Fibroblast of skin of scalp (primary cell): ENCODE data around the gene CACHD1.

Source experiments
- DNase-seq: peaks from one replicate; pipeline ENCODE4 v3.0.0-alpha.2; 2013

CACHD1 gene

GRCh38 chr1:64523413-64524337, 53.7 kb downstream of the CACHD1 start:
- no peak for DNase-seq

- DNase-seq = no peak
These were observed 54.7 kb downstream of the CACHD1 start for GRCh38 chr1:64524614-64525013.

DNA sequence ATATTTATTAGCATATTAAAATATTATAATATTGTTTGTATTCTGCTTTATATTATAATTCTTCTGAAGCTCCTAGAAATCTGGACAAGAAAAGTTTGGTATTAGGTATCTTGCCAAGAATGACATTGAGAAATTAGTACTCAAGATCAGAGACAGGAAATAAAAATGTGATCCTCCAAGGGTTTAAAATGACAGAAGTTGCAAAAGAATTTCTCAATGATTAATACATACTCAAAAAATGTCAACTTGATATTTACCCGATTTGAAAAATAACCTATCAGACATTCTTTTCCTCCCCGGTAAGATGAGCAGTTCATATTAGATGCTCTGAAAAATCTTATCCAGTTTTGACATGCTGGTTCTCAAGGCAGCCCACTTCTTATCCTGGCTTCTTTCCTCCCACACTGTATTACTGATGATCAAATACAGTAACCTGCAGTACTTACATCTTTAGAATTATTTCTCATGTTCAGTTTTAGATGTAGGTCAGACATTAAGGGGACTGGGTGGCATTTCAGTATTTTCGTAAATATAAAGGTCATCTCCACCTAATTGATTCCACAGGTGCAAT, 55.3 kb downstream of the CACHD1 start:
- DNase-seq = peak; percentile 36

DNA sequence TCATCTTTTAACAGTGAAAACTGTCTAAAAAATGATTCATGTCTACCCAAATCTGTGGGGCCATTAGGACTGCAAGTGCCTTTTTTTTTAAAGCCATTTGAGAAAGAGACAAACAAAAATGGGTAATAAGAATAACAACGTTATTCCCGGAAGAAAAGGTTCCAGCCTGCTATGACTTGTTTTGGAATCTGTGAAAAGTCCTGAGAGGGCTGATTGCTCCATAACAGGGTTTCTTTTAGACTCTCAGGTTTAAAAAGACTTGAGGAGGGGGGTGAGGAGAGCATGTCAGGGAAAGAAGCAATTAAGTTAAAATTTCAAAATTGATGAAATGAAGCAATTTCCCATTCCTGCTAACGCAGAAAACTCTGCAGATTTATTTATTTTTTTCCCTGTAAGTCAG, 56.4 kb downstream of the CACHD1 start:
- no peak for DNase-seq

DNA sequence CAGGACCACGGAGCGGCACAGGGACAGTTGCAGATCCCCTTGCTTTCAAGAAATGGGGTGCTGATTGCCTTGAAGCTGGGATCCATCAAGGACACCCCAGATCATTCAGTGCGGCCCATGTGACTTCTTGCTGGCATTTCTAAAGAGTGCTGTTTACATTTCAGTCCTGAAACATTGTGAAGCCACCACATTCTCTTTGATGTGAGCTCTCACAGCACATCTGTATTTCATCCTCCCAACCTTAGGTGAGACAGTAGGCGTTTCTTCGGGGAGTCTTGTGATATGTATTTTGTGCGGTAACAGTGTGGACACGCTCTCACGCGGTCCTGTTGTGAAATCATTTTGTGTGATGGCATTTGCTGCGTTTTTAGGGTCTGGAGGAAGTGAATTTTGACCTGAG, 57.2 kb downstream of the CACHD1 start:
- no peak for DNase-seq

GRCh38 chr1:64527786-64528185, 57.9 kb downstream of the CACHD1 start:
- DNase-seq = no peak

- peak; percentile 63 for DNase-seq
These were observed 61.2 kb downstream of the CACHD1 start for GRCh38 chr1:64530969-64531692.

GRCh38 chr1:64532646-64533045, 62.7 kb downstream of the CACHD1 start:
- no peak for DNase-seq

DNA sequence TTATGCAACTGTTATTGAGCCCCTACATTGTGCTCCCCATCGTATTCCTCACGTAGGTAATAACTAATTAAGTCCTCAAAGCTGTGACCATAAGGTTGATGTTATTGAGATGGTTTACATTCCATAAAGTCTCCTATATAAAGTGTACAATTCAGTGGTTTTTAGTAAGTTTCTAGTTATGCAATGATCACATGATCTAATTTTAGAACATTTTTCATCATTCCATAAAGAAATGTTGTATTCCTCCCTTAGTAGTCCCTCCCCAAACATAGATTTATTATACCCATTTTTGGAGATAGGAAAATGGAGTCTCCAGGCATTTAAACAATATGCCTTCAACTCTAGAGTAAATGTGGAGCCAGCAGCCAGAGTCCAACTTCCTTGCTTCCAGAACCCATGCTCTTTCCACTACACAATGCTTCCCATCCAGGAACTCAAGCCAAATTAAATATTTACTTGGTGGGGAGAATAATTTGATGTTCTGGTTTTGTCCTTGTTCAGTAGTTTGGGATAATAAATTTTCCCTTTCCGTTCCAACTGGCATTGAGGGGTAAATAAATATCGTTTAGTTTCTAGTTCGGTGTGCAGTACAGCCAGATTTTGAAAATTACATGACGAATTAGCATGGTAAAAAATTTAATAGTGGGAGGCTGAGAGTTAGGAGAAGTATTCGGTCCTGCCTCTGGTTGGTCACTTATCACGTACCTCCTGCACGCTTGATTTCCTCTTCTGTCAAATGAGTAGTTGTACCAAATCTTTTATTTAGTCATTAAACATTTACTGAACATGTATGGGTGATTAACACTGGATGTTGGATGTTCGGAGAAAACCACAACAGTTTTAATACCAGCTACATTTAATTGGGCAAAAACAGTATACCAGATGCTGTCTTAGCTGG, 66.3 kb downstream of the CACHD1 start:
- peak; percentile 67 for DNase-seq

GRCh38 chr1:64536836-64537490, 67.0 kb downstream of the CACHD1 start:
- no peak for DNase-seq

- DNase-seq = no peak
These were observed 68.0 kb downstream of the CACHD1 start for GRCh38 chr1:64537942-64538341.

- no peak for DNase-seq
These were observed 68.5 kb downstream of the CACHD1 start for GRCh38 chr1:64538389-64538788.

DNA sequence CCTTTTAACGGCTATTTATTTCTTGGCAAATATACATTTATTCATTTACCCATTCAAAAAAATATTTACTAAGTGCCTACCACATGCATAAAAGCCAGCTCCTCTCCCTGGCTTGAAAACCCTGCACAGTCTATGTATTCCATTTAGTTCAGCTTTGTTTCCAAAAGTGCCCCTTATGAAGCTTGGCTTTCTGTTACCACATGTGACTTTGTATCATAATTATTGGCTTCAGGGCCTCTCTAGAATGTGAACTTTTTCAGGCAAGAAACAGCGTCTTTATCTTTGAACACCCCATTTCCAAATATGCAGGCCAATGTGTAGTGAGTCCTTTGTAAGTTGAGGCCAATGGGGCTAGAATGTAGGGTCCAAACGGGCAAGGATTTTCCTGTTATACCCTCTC, 69.4 kb downstream of the CACHD1 start:
- DNase-seq = no peak

DNA sequence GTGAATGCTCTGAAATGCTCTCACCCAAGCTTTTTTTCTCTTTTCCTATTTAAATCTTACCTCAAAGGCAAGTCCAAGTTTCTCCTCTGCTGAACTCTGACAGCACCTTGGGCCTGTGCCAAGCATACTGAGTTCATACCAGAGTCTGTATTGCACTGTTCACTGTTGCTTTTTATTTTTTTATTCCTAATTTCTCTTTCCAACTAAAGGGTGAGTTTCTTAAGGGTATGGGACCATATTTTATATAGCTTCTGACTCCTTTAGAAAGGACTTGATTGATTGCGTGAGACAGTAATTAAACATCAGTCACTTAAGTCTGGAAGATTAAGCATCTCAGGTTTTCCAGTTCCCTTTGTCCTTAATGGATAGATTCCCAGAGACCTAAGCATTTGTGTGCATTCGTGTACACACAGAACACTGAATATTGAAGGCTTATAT, 69.9 kb downstream of the CACHD1 start:
- peak; percentile 73 for DNase-seq

DNA sequence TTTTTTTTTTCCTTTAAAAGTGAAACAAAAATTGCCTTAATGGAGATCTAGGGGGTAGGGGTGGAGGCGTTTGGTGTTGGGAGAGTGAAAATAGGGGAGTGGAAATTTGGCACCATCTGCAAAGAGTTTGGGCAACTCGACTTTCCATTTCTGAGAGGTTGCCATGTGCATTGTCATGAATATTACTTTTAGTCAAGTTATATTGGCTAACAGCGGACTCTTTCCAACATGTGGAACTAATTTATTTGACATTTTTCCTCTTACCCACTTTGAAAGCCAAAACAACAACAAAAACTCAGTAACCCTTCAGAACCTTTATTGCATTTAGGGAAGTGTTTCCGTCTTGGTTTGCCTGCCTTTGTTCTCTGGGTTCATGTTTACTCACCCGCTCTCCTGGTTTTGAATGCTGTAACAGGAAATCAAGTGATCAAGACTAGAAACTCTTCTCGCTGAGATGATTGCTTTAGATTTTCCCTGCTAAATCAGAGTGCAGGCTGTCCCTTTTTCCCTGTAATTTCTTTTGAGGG, 70.4 kb downstream of the CACHD1 start:
- peak; percentile 58 for DNase-seq

GRCh38 chr1:64542118-64542517, 72.2 kb downstream of the CACHD1 start:
- DNase-seq = no peak

DNA sequence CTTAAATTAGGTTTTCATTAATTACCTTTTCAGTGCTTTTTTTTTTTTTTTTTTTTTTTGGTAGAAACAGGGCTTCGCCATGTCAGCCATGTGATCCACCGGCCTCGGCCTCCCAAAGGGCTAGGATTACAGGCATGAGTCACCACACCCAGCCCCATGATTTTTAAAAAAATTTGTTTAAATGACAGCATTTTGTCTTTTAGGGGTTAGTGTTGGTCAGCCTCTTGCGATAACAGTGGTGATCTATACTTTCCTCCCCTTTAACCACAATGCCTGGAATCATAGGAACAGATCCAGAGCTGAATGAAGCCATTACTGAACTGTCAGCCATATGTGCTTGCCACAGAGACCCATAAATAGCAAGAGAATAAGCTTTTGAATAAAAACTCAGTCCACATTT, 73.9 kb downstream of the CACHD1 start:
- peak; percentile 29 for DNase-seq

GRCh38 chr1:64545118-64545843, 75.4 kb downstream of the CACHD1 start:
- DNase-seq = no peak

DNA sequence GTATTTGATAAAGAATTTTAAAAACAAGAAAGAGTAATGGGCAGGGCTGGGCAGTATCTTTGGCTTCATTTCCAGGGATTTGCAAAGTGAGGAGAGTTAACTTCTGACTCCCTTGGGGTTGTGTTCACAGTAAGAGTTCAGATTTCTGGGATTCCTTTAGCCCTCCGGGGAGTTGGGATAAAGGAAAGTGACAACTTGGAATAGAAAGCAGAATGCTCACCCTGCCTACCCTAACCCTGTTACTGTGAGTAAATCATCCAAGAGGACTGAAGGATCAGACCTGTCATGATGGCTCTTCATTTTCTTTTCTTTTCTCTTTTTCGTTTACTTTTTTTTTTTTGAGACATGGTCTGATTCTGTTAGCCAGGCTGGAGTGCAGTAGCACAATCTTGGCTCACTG, 76.1 kb downstream of the CACHD1 start:
- peak; percentile 53 for DNase-seq

- DNase-seq = no peak
These were observed 79.7 kb downstream of the CACHD1 start for GRCh38 chr1:64549464-64550239.
